ENCODE measurements around the gene CCL13.

CCL13 gene

DNA sequence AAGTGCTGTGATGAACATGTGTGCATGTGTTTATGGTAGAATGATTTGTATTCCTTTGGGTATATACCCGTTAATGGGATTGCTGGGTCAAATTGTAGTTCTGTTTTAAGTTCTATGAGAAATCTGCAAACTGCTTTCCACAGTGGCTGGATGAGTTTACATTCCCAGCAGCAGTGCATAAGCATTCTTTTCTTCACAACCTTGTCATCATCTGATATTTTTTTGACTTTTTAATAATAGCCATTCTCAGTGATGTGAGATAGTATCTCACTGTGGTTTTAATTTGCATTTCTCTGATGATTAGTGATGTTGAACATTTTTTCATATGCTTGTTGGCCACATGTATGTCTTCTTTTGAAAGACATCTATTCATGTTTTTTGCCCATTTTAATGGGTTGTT is 18.6 kb upstream of the CCL13 start:
- TF ChIP-seq POLR2A (IDR thresholded peaks at IDR 0.05; ENCODE audit: extremely low read depth, insufficient read length) (no peak), CTCF (IDR thresholded peaks at IDR 0.05; ENCODE audit: low read depth, low read length) (no peak), MYC (IDR thresholded peaks at IDR 0.05; ENCODE audit: low read depth, low read length) (no peak)
- TF ChIP-seq, protein P1, sequence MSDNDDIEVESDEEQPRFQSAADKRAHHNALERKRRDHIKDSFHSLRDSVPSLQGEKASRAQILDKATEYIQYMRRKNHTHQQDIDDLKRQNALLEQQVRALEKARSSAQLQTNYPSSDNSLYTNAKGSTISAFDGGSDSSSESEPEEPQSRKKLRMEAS (IDR thresholded peaks at IDR 0.05; ENCODE audit: low read depth, low read length) = no peak
- DNase-seq (ENCODE audit: low read depth) = no peak
- H3K4me3 ChIP-seq (ENCODE audit: low read depth, low read length) = no peak overlapping the region

DNA sequence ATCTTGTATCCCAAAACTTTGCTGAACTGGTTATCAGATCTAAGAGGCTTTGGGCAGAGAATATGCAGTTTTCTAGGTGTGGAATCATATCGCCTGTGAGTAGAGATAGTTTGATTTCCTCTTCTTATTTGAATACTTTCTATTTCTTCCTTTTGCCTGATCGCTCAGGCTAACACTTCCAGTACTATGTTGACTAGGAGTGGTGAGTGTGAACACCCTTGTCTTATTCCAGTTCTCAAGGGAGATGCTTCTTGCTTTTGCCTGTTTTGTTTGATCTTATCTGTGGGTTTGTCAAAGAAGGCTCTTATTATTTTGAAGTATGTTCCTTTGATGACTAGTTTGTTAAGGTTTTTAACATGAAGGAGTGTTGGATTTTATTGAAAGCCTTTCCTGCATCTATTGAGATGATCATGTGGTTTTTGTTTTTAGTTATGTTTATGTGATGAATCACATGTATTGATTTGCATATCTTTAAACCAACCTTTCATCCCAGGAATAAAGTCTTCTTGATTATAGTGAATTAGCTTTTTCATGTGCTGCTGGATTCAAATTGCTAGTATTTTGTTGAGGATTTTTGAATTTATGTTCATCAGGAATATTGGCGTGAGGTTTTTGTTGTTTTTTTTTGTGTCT is 17.0 kb upstream of the CCL13 start:
- no peak overlapping the region for H3K4me3 ChIP-seq (ENCODE audit: low read depth, low read length)
- no peak for DNase-seq (ENCODE audit: low read depth)
- no peak for TF ChIP-seq MYC (IDR thresholded peaks at IDR 0.05; ENCODE audit: low read depth, low read length)
- TF ChIP-seq, protein P1 (IDR thresholded peaks at IDR 0.05; ENCODE audit: low read depth, low read length) = no peak
- TF ChIP-seq POLR2A (IDR thresholded peaks at IDR 0.05; ENCODE audit: extremely low read depth, insufficient read length) = no peak
- TF ChIP-seq CTCF (IDR thresholded peaks at IDR 0.05; ENCODE audit: low read depth, low read length) = no peak

- no peak for DNase-seq (ENCODE audit: low read depth)
- H3K4me3 ChIP-seq (ENCODE audit: low read depth, low read length) = no peak overlapping the region
- no peak for TF ChIP-seq MYC (IDR thresholded peaks at IDR 0.05; ENCODE audit: low read depth, low read length)
- TF ChIP-seq POLR2A (IDR thresholded peaks at IDR 0.05; ENCODE audit: extremely low read depth, insufficient read length) = no peak
- TF ChIP-seq, protein P1 (IDR thresholded peaks at IDR 0.05; ENCODE audit: low read depth, low read length) = no peak
- no peak for TF ChIP-seq CTCF (IDR thresholded peaks at IDR 0.05; ENCODE audit: low read depth, low read length)
Measured at GRCh38 chr17:34341916-34342315, 14.4 kb upstream of the CCL13 start.

- H3K4me3 ChIP-seq (ENCODE audit: low read depth, low read length) = no peak overlapping the region
- TF ChIP-seq CTCF (IDR thresholded peaks at IDR 0.05; ENCODE audit: low read depth, low read length) (no peak), POLR2A (IDR thresholded peaks at IDR 0.05; ENCODE audit: extremely low read depth, insufficient read length) (no peak), MYC (IDR thresholded peaks at IDR 0.05; ENCODE audit: low read depth, low read length) (no peak)
- TF ChIP-seq, protein P1 (IDR thresholded peaks at IDR 0.05; ENCODE audit: low read depth, low read length) = no peak
Measured at GRCh38 chr17:34347063-34347462, 9.2 kb upstream of the CCL13 start.

DNA sequence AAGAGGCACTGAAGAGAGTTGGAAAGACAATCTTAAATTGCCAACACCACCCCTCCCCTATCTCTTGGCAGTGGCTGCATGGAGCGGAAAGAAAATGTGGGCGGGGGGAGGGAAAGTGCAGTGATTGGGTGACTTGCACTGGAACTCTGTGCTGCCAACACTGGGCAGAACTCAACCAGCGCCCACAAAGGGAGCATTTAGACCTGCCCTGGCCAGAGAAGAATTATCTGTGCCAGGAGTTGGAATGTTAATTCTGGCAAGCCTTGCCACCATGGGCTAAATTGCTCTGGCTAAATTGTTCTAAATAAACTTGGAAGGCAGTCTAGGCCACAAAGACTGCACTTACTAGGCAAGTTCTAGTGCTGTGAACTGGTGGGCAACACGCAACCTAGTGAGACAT is 6.5 kb upstream of the CCL13 start:
- DNase-seq (ENCODE audit: low read depth) = no peak
- TF ChIP-seq POLR2A (IDR thresholded peaks at IDR 0.05; ENCODE audit: extremely low read depth, insufficient read length) (no peak), CTCF (IDR thresholded peaks at IDR 0.05; ENCODE audit: low read depth, low read length) (no peak), MYC (IDR thresholded peaks at IDR 0.05; ENCODE audit: low read depth, low read length) (no peak)
- TF ChIP-seq, protein P1 (IDR thresholded peaks at IDR 0.05; ENCODE audit: low read depth, low read length) = no peak
- no peak overlapping the region for H3K4me3 ChIP-seq (ENCODE audit: low read depth, low read length)

More at GRCh38 chr17:34347063-34347462, 9.2 kb upstream of the CCL13 start:
- DNase-seq (ENCODE audit: low read depth) = no peak
